COLO668 (cell line): ENCODE results near the gene FAM83G.

Experiments
- DNase-seq: peaks from one replicate; lab custom pipeline; 2025; ENCODE audit not compliant: unreplicated experiment; lab: John Stamatoyannopoulos, UW

Gene FAM83G

DNA sequence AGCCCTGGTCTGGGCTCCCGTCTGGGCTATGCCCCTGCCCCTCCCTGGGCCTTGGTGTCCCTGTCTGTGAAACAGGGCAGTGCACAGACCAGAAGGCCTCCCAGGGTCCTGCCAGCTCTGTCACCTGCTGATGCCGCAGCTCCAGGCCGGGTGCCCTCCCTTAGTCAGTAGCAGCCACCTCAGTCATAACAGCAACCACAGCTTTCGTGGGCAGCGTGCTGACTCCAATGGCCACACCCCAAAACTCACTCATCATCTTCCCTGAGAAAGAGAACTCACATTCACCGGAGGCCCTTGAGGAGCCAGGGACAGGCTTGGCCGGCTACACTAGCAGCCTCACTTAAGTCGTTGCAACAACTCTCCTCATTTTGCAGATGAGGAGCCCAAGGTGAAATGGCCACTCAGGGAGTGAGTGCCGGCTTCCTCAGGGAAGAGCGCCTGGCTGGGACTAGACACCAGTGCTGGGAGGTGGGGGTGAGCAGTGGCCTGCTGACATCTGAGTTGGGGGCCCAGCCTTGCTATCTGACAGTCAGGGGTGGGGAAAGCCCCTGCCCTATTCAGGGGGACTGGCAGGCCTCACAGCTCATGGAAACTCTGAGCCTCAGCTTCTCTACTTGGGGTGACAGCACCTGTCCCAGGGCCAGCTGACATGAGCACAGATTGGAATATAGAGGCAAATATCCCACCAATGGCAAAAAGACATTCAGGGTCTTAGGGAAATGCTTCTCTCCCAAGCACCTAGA lies 30.0 kb downstream of the FAM83G start:
- DNase-seq: no peak

DNA sequence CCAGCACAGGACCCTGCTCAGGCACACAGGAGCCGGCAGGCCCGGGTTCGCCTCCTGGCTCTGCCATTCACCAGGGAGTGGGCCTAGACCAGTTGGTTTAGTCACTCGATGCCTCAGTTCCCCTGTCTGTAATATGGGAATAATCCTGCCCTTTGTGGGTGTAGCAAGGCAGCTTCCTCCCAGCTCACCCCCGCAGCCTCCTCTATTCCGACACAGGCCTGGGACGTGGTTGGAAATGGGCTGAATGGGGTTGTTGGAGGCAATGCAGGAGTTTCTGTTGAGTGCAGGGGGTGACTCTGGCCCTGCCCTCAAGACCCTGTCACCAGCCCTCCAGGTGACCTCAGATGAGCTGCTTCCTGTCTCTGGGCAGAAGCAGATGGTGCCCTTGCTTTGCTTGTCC lies 32.8 kb downstream of the FAM83G start:
- DNase-seq: no peak

DNA sequence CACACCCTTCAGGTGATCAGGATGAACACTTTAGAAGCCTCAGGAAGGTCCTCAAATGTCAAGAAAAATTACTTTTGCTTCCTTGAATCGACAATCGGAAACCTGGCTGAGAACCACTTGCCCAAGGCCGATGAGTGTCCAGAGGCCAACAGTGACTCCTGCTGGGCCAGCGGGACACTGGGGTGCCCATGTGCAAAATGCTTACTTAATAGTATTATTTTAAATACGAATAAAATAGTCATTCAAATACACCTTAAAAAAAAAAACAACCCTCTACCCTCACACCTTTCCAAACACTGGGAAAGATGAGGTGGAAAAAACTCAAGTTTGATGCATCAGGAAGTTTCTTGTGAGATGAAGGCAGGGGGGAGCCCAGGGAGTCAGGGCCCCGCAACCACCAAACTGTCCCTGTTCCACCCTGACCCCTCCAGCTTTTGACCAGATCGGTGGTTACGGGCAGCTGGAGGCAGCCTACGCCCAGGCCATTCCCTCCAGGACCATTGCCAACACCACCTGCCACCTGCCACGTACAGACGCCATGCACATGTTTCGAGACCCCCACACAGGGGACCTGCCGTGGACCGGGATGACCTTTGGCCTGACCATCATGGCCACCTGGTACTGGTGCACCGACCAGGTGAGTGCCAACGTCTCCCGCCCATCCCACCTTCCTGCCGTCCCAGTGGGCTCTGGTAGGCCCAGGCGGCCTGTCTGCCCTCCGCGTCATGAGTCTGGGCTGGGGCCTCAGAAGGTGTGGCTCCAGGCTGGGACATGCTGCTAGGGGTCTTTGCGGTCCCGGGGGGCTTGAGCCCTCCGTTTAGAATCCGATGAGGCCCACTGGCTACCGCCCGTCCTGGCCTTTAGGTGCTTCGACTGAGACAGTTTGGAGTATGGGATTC lies 33.7 kb downstream of the FAM83G start:
- DNase-seq: no peak

GRCh38 chr17:18968945-18969887 lies 35.3 kb downstream of the FAM83G start:
- DNase-seq: no peak

GRCh38 chr17:18968345-18968744 lies 36.2 kb downstream of the FAM83G start:
- DNase-seq: no peak

GRCh38 chr17:18967916-18968315 lies 36.6 kb downstream of the FAM83G start:
- DNase-seq: no peak

GRCh38 chr17:18966831-18967624 lies 37.5 kb downstream of the FAM83G start:
- DNase-seq: no peak

- no peak for DNase-seq
Observed at GRCh38 chr17:18965530-18966236, 38.9 kb downstream of the FAM83G start.

GRCh38 chr17:18964550-18964949 lies 40.0 kb downstream of the FAM83G start:
- DNase-seq: no peak

GRCh38 chr17:18964018-18964351 lies 40.6 kb downstream of the FAM83G start:
- DNase-seq: no peak

DNA sequence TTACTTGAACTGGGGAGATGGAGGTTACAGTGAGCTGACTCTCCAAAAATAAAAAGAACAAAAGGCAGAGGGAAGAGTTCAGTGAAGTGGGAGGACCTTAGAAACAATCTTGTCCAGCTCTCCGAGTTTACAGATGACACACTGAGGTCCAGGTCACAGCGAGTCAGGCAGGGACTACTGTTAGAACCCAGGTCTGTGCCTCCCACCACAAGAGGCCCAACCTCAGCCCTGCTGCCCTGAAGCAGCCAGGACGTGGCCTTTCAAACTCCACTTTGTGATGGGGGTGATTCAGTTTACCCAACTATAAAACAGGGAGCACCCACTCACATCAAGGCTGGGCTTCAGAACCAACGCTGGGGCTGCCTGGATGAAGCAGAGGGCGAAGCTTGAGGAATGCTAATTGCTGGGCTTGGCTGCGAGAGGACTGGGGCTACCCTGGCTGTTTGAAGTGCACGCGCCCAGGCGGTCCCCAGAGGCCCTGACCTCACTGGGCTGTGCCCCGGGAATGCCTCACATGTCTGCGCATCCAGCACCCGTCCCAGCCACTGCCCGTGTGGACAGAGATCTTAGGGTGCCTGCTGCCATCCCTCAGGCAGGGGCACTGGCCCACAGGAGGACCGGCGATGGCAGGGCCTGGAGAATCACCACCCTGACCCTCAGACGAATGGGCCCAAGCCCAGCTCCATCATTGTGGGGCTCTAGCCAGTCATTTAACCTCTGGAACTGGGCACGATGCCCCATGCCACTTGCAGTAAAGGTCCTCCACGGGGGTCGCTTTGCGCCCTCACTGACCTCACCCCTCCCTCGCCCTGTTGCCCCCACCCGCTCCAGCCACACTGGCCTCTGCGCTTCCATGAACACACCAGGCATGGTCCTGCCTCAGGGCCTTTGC lies 41.2 kb downstream of the FAM83G start:
- no peak for DNase-seq

DNA sequence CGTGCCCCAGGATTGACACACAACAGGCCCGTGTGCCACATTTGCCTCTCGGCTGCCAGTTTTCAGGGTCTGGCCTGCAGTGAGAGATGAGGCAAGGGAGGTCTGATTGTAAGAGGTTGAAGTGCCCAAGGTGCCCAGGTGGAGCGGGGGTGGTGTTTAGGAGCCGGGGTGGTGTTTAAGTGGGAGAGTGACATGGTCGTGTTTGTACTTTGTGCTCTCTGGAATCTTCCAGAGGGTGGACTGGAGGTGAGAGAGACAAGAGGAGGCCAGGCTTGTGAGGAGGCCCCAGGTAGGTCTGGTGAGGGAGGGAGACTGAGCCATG lies 42.1 kb downstream of the FAM83G start:
- no peak for DNase-seq

DNA sequence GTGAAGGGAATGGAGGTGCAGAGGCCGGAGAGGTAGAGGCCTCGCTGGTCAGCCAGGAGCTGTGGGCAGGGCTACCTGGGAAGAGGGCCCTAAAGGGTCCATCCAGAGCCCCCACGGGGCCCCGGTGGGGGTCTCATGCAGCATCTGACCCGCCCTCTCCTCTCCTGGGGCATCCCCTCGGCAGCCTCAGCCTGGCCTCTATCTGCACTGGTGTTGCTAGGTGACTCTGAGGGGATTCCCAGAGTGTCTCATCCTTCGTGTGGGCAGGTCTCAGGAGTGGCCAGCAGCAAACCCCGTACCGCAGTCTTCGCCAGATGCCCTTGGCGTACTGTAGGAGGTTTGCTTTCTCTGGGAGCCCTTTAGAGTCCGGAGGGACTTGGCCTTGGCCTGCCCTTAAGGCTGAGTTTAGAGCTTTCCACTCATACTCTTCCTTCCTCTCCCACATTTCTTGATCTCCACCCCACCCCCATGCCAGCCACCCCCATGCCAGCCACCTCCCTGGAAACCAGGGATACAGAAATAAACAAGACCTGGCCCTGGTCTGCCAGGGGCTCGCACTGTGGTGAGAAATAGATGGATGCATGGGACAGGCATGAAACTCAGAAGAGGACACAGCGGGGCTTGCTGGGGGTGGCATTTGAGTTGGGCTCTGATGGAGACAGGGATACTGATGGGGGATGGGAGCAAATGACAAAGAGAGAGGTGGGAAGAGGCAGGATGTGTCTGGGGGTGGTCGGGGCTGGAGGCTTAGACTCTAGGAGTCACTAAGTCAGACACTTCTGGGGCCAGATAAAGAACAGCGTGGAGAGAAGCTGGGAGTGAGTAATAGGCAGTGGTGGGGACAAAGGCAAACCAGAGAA lies 42.7 kb downstream of the FAM83G start:
- DNase-seq: no peak

DNA sequence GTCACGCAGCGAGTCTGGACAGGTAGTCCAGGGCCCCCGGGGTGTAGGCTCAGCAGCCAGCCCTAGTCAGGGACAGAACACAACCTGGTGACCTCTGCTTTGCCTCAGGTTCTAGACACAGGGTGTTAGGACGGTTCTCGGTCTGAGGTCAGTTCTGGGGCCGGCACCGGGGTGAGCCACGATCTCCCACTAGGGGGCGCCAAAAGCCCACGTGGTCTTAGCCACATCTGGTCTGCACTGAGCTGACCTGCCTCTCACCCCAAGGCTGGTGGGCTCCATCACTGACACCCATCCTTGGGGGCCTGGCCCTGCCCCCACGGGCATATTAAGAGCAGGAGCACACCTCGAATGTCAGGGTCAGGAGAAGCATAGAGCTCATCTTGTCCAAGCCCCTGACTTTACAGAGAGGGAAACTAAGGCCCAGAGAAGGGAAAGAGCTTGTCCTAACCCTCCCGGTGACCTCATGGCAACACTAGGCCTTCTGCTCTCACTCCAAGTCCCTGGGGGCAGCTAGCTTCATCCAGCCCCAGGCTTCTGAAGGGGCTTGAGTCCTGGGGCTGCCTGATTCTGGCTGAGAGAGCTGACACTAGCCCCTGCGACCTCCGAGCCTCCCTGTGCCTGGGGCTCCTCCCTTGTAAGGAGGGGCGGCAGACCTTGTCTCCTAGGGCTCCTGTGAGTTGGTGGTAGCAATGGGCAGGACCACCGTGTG lies 43.6 kb downstream of the FAM83G start:
- DNase-seq: peak; percentile 58

DNA sequence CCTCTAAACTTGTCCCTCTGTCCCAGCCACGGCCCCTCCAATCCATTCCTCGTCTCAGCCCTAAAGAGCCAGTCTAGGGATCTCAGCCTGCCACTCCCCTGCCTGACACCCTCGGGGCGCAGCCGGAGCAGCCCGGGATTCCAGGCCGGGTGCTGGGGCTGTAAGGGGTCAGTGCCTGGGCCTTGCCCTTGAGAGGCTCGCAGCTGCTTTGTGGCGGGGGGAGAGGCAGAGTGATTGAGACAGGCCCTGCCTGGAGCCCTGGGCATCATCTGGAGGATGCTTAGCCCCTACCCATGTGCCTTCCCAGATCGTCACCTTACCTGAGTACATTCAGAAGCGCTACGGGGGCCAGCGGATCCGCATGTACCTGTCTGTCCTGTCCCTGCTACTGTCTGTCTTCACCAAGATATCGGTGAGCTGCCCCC lies 44.3 kb downstream of the FAM83G start:
- no peak for DNase-seq

- DNase-seq: no peak
Observed at GRCh38 chr17:18959845-18960240, 44.7 kb downstream of the FAM83G start.

DNA sequence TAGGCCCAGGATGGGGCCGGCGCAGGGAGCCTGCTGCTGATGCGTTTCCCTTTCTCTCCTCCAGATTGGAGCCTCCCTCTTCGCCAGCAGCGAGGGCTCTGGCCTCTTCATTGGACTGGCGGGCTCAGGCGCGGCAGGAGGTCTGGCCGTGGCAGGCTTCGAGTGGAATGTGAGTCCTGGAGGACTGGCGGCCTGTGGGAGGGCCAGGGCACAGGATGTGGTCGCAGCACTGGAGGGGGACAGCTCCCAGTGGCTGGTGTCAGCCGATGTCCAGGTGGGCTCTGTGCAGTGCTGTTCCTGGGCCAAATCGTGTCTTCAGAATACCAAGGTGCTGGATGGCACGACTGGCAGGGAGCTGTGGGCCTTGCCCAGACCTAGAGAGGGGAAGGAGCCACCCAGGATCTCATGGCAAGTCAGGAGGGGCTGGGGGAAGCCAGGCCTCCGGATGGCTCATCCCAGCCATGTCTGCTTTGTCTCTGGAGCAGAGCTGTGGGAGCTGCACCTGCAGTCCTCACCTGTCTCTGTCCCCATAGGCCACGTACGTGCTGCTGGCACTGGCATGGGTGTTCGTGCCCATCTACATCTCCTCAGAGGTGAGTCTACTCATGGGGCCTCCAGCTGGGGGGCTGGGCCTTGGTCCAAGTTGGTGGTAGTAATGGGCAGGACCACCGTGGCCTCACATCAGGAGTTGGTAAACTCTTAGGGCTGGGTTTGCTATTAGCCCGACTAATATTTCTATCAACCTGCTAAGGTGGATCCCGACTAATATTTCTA lies 45.3 kb downstream of the FAM83G start:
- no peak for DNase-seq
